Measurements from ENCODE around the gene CCNJL. TPM values are rescaled to one million over a fixed set of nuclear protein-coding genes. Genes with fewer than 3 reads are reported as not detected.

CCNJL gene
- polyA plus RNA-seq, 3 donors from 2014 or later: 16.3 to 29.7 (median 26.7) TPM

DNA sequence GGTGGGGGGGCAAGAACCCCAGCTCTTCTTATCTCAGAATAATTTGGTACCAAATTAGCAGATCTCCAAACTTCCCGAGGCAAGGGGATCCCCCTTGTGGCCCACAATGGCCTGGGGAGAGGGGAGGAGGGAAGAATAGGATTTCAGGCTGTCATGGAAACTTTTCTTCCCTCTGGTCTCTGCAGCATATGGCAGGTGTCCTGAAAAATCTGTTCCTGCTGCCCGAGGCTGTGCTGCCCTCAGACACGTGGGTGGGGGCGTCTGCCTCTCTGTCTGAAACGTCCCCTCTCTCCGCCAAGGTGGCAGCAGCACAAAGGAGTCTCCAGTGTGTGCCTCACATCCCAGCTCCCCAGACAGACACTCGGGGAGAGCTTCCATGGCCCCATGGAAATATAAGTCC lies 34.0 kb downstream of the CCNJL start:
- DNase-seq: no peak
- H3K4me3 Mint-ChIP-seq: no peak overlapping the region
- H3K9me3 Mint-ChIP-seq: no peaks in the 10 kb centered on the region
- peak overlapping the region in 1 of 6 donors; percentile 73 for H3K27ac Mint-ChIP-seq
- peaks cover 3 to 30% (median 21%) of the 10 kb centered on the region in 3 donors for H3K36me3 Mint-ChIP-seq
- H3K27me3 Mint-ChIP-seq (ENCODE audit: low read depth in 3 of 3): peaks cover 0 to 2% (median 0%) of the 10 kb centered on the region in 3 donors
- H3K4me1 Mint-ChIP-seq: peaks cover 37 to 61% of the 10 kb centered on the region in 2 donors

DNA sequence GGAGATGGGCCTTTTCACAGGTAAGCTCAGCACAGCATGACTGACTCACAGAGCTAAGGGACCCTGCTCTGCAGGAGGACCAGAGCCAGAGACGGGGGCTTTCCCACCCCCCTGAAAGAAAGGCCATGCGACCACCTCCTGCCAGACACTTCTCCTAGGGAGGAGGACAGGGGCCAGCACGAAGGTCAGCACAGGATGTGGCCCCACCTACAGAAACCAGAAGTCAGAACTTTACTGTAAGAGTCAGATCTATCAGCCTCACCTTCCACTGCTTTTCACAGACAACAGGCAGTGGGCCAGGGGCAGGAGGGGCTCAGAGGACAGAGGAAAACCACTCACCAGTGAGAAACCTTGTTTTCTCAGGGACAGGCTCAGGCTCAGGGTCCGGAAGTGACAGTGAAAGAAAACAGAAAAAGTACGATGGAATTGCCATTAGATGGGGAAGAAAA lies 37.9 kb downstream of the CCNJL start:
- Mint-ChIP-seq H3K27me3 (ENCODE audit: low read depth in 3 of 3) (peaks cover 0 to 3% (median 2%) of the 10 kb centered on the region in 3 donors), H3K36me3 (peaks cover 3 to 22% (median 12%) of the 10 kb centered on the region in 3 donors), H3K4me1 (peaks cover 69 to 84% of the 10 kb centered on the region in 2 donors), H3K4me3 (peak overlapping the region; percentile 71 to 89 (median 81)), H3K9me3 (no peaks in the 10 kb centered on the region), H3K27ac (peak overlapping the region; percentile 86 to 97 (median 94))
- peak; percentile 36 to 60 (median 49) for DNase-seq

- Mint-ChIP-seq H3K4me1 (peaks cover 85 to 94% of the 10 kb centered on the region in 2 donors), H3K9me3 (no peaks in the 10 kb centered on the region), H3K4me3 (no peak overlapping the region), H3K27ac (peak overlapping the region; percentile 2 to 97 (median 60)), H3K36me3 (peaks cover 3 to 12% (median 9%) of the 10 kb centered on the region in 3 donors), H3K27me3 (ENCODE audit: low read depth in 3 of 3) (peaks cover 0 to 3% (median 2%) of the 10 kb centered on the region in 3 donors)
- DNase-seq: no peak
These were observed 39.5 kb downstream of the CCNJL start for GRCh38 chr5:160272889-160273288.

GRCh38 chr5:160272264-160272663 lies 40.1 kb downstream of the CCNJL start:
- Mint-ChIP-seq H3K27ac (peak overlapping the region; percentile 61 to 97 (median 89)), H3K4me3 (peak overlapping the region in 1 of 5 donors; percentile 72), H3K9me3 (no peaks in the 10 kb centered on the region)

GRCh38 chr5:160271836-160272235 lies 40.5 kb downstream of the CCNJL start:
- peak overlapping the region; percentile 72 to 84 (median 77) for H3K4me3 Mint-ChIP-seq
- peaks cover 80 to 89% of the 10 kb centered on the region in 2 donors for H3K4me1 Mint-ChIP-seq
- H3K9me3 Mint-ChIP-seq: no peaks in the 10 kb centered on the region
- peaks cover 0 to 3% (median 2%) of the 10 kb centered on the region in 3 donors for H3K27me3 Mint-ChIP-seq (ENCODE audit: low read depth in 3 of 3)
- peak overlapping the region; percentile 69 to 97 (median 89) for H3K27ac Mint-ChIP-seq
- peaks cover 3 to 9% (median 8%) of the 10 kb centered on the region in 3 donors for H3K36me3 Mint-ChIP-seq
- DNase-seq: no peak

More at GRCh38 chr5:160272264-160272663, 40.1 kb downstream of the CCNJL start:
- Mint-ChIP-seq H3K4me1 (peaks cover 84 to 94% of the 10 kb centered on the region in 2 donors), H3K27me3 (ENCODE audit: low read depth in 3 of 3) (peaks cover 0 to 3% (median 2%) of the 10 kb centered on the region in 3 donors), H3K36me3 (peaks cover 3 to 12% (median 9%) of the 10 kb centered on the region in 3 donors)
- DNase-seq: no peak

DNA sequence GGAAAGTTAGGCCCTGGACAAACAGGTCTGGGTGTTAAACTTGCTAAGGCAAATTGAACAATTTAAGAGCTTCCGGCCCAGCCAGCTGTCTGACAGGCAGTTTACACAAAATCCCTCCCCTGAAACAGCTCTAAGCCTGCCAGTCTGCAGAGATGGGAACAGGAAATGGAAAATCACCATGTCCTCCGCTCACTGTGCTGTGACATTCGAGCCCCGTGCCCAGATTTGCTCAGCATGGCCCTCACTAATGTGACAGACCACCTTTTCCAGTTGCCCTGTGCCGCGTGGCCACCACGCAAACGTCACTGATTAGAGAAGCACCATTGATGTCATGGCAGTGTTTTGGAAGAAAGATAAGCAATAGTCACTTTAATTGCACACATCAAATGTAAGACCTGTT lies 41.0 kb downstream of the CCNJL start:
- peaks cover 3 to 8% (median 7%) of the 10 kb centered on the region in 3 donors for H3K36me3 Mint-ChIP-seq
- H3K4me1 Mint-ChIP-seq: peaks cover 75 to 85% of the 10 kb centered on the region in 2 donors
- peak overlapping the region; percentile 72 to 84 (median 77) for H3K4me3 Mint-ChIP-seq
- peaks cover 0 to 3% (median 2%) of the 10 kb centered on the region in 3 donors for H3K27me3 Mint-ChIP-seq (ENCODE audit: low read depth in 3 of 3)
- no peaks in the 10 kb centered on the region for H3K9me3 Mint-ChIP-seq
- peak; percentile 44 to 61 (median 55) for DNase-seq
- H3K27ac Mint-ChIP-seq: peak overlapping the region; percentile 7 to 97 (median 89)

GRCh38 chr5:160270704-160271103 lies 41.7 kb downstream of the CCNJL start:
- Mint-ChIP-seq H3K27ac (peak overlapping the region; percentile 5 to 97 (median 84)), H3K9me3 (no peaks in the 10 kb centered on the region), H3K4me1 (peaks cover 71 to 78% of the 10 kb centered on the region in 2 donors), H3K36me3 (peaks cover 3 to 8% (median 5%) of the 10 kb centered on the region in 3 donors), H3K27me3 (ENCODE audit: low read depth in 3 of 3) (peaks cover 0 to 3% (median 2%) of the 10 kb centered on the region in 3 donors), H3K4me3 (peak overlapping the region in 3 of 5 donors; percentile 38 to 84 (median 72))
- DNase-seq: no peak

DNA sequence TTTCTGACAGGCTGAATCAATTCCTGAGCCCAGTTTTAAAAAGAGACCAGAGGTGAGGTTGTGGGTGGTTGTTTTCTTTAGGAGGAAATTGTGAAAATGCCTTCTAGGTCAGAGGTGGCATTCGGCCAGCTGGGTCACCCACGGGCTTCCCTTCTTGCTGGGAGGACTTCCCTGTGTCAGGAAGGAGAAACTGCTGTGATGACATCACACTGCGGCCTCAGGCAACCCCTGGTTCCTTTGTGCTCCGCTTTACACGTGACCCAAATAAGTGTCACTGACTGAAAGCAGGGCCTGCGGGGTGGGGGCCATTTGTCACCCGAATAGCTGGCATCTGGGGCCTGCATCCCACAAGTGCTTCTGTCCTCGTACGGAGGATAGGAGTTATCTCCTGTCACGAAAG lies 43.3 kb downstream of the CCNJL start:
- Mint-ChIP-seq H3K4me1 (peaks cover 54 to 61% of the 10 kb centered on the region in 2 donors), H3K36me3 (no peaks in the 10 kb centered on the region)

GRCh38 chr5:160268121-160268520 lies 44.2 kb downstream of the CCNJL start:
- Mint-ChIP-seq H3K4me1 (peaks cover 50 to 58% of the 10 kb centered on the region in 2 donors), H3K27me3 (ENCODE audit: low read depth in 3 of 3) (peaks cover 0 to 5% (median 2%) of the 10 kb centered on the region in 3 donors), H3K36me3 (no peaks in the 10 kb centered on the region), H3K27ac (peak overlapping the region; percentile 55 to 92 (median 85)), H3K4me3 (peak overlapping the region in 3 of 5 donors; percentile 5 to 46 (median 8)), H3K9me3 (no peaks in the 10 kb centered on the region)
- DNase-seq: no peak

More for the DNA sequence above, 43.3 kb downstream of the CCNJL start:
- peak overlapping the region; percentile 79 to 92 (median 87) for H3K27ac Mint-ChIP-seq
- peaks cover 0 to 3% (median 2%) of the 10 kb centered on the region in 3 donors for H3K27me3 Mint-ChIP-seq (ENCODE audit: low read depth in 3 of 3)
- DNase-seq: peak; percentile 46 to 57 (median 50)
- no peaks in the 10 kb centered on the region for H3K9me3 Mint-ChIP-seq
- peak overlapping the region in 4 of 5 donors; percentile 25 to 62 (median 40) for H3K4me3 Mint-ChIP-seq

DNA sequence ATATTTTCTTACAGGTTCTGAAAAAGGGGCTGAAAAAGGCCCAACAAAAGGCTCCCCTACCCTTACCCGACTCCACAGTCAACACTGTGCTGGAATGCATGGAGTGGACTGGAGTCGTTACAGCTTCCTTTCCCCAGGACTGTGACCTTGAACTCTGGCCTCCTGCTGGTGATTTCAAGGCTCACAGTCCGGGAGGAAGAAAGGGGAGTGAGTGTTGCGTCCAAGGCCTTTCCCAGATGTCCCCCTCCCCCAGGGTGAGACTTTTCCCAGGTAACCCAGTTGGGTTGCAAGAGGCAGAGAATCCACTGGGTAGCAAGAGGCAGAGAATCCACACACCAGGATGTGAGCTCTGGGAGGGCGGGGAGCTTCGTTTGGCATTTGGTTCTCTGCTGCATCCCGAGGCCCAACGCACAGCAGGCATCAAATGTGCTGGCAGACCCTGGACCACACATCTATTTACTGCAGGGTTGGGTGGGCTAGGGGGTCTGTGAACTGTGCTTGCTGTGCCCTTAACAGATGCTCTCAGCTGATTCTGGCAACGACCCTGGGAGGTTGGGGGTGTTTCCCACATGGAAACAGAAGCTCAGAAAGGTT lies 45.5 kb downstream of the CCNJL start:
- DNase-seq: no peak
- Mint-ChIP-seq H3K9me3 (no peaks in the 10 kb centered on the region), H3K4me3 (no peak overlapping the region), H3K4me1 (peaks cover 44 to 58% of the 10 kb centered on the region in 2 donors), H3K27me3 (ENCODE audit: low read depth in 3 of 3) (peaks cover 0 to 3% (median 2%) of the 10 kb centered on the region in 3 donors), H3K27ac (peak overlapping the region in 1 of 6 donors; percentile 34), H3K36me3 (no peaks in the 10 kb centered on the region)

DNA sequence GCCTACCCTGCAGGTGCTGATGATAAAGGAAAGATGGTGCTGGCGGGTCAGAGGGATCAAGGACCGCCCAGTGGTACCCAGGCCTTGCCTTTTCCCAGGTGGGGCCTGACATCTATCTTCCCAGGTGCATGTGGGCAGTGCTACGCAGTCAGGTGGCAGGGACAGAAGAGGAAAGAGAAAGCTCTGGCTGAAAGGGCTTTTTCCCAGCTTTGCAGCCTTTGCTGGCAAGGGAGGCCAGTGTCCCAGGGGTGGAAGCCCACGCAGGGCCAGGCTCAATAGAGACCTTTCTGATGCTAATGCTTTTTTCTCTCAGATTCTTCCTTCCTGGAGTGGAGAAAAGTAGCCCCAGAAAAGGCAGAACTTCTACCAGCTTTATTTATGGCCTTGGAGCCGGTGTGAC lies 46.3 kb downstream of the CCNJL start:
- H3K27ac Mint-ChIP-seq: peak overlapping the region in 1 of 6 donors; percentile 13
- no peaks in the 10 kb centered on the region for H3K36me3 Mint-ChIP-seq
- H3K9me3 Mint-ChIP-seq: no peaks in the 10 kb centered on the region

GRCh38 chr5:160263326-160263855 lies 49.0 kb downstream of the CCNJL start:
- Mint-ChIP-seq H3K36me3 (peaks cover 0 to 6% (median 4%) of the 10 kb centered on the region in 3 donors), H3K4me1 (peaks cover 22 to 46% of the 10 kb centered on the region in 2 donors), H3K9me3 (no peaks in the 10 kb centered on the region), H3K27me3 (ENCODE audit: low read depth in 3 of 3) (peaks cover 2 to 6% (median 2%) of the 10 kb centered on the region in 3 donors), H3K27ac (peak overlapping the region in 1 of 6 donors; percentile 58), H3K4me3 (no peak overlapping the region)
- DNase-seq: no peak

More for the DNA sequence above, 46.3 kb downstream of the CCNJL start:
- Mint-ChIP-seq H3K4me3 (no peak overlapping the region), H3K27me3 (ENCODE audit: low read depth in 3 of 3) (peaks cover 0 to 3% (median 2%) of the 10 kb centered on the region in 3 donors), H3K4me1 (peaks cover 41 to 58% of the 10 kb centered on the region in 2 donors)
- DNase-seq: no peak

DNA sequence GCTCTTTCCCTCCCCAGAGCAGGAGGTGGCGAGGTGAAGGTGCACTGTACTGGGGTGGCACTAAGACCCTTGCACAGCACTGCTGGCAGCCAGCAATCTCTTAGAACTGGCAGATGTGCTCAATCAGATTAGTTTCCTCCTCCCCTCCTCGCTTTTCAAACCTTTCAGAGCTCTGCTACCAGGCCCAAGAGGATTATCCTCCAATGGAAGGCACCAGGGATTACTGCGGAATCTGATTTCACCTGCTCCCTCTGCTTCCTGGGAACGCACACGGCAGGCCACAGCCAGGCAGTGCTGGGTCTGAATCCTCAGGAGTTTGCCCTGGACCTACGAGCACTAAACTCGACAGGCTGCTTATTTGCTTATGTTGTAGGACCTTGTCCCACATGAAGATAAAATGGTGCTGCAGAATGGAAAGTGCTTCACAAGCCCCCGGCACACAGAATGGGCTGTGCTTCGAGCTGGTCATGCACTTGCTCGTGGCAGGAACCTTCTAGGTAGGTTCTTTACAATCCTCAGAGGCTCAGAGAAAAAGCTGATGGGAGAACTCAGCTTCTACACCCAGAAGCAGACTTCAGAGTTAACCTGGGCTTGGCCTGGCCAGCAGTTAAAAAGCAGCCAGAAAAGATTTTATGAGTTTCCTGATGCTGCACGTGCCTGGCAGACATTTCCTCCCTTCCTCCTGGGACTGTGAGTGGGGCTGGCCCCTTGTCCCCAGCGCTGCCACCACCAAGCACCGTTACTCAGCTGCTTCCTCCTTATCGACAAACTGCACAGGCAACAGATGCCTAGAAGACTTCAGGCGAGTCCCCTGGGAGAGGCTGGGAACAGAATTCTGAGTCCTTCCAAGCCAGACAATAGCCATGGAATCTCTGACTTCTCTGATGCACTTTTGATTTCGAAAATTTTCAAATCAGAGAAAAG lies 50.0 kb downstream of the CCNJL start:
- peaks cover 0 to 8% (median 4%) of the 10 kb centered on the region in 3 donors for H3K36me3 Mint-ChIP-seq
- H3K4me3 Mint-ChIP-seq: no peak overlapping the region
- peaks cover 15 to 38% of the 10 kb centered on the region in 2 donors for H3K4me1 Mint-ChIP-seq

More for the DNA sequence above, 50.0 kb downstream of the CCNJL start:
- Mint-ChIP-seq H3K27ac (peak overlapping the region in 3 of 6 donors; percentile 25 to 65 (median 58)), H3K27me3 (ENCODE audit: low read depth in 3 of 3) (peaks cover 2 to 6% (median 2%) of the 10 kb centered on the region in 3 donors), H3K9me3 (no peaks in the 10 kb centered on the region)
- no peak for DNase-seq

Measured in immature natural killer cell (primary cell).